GM19372 (cell line): ENCODE measurements around the gene PRPF19.

Experiments used
- ATAC-seq: cut with Tn5 transposase; IDR thresholded peaks from one replicate; pipeline ENCODE4 v1.9.1; 2021; ENCODE audit warnings: mild to moderate bottlenecking, low read depth, moderate library complexity; ENCODE audit not compliant: unreplicated experiment

Gene PRPF19

DNA sequence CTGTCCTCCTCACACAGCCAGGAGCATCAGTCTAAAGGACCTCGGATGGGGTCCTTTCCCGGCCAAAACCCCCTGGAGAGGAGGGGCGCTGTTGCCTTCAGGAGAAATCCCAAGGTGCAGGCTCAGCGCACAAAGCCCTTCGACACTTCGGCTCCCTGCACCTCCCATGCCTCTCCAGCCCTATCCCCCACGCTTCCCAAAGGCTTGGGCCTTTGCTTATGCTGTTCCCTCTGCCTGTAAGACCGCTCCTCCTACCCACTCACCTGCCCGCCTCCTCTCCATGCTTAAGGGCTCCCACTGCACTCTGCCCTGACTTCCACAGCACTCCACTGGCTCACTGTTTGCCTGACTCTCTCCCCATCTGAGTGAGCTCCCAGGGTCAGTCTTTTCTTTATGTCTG is 32.1 kb upstream of the PRPF19 start:
- ATAC-seq = no peak

- no peak for ATAC-seq
Measured at GRCh38 chr11:60937811-60938210, 31.4 kb upstream of the PRPF19 start.

DNA sequence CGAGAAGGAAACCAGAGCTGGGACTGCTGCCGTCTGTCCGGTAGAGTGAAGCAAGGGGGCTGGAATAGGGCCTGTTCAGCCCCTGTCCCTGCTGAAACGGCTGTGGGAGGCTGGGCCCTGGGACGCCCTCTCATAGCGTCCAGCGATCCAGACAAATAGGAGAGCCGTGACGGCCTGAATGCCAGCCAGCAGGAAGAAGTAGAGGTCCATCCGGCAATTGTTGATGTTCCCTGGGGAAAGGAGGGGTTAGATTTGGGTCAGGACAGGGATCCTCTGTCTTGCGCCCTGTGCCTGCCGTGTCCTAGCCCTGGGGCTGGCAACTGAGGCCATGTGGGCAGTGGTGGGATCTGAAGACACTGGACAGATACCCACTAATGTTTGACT is 30.8 kb upstream of the PRPF19 start:
- no peak for ATAC-seq

- ATAC-seq = no peak
Measured at GRCh38 chr11:60936467-60937143, 30.2 kb upstream of the PRPF19 start.

DNA sequence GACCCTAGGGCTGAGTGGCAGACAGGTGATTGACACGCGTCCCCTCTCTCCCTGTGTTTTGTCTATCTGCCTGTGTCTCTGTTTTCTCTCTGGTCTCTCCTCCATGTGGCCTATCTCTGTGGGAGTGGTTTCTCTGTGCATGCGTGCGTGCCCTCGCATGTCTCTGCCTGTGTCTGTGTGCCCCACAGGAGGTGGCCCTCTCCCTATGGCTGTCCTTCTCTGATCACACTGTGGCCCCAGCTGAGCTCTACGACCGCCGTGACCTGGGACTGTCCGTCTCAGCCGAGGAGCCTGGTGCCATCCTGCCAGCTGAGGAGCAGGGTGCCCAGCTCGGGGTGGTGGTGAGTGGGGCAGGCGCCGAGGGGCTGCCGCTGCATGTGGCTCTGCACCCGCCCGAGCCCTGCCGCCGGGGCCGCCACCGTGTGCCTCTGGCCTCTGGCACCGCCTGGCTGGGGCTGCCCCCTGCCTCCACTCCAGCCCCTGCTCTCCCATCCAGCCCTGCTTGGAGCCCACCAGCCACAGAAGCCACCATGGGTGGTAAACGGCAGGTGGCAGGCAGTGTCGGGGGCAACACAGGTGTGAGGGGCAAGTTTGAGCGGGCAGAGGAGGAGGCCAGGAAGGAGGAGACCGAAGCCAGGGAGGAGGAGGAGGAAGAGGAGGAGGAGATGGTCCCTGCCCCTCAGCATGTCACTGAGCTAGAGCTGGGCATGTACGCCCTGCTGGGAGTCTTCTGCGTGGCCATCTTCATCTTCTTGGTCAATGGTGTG is 29.5 kb upstream of the PRPF19 start:
- no peak for ATAC-seq

DNA sequence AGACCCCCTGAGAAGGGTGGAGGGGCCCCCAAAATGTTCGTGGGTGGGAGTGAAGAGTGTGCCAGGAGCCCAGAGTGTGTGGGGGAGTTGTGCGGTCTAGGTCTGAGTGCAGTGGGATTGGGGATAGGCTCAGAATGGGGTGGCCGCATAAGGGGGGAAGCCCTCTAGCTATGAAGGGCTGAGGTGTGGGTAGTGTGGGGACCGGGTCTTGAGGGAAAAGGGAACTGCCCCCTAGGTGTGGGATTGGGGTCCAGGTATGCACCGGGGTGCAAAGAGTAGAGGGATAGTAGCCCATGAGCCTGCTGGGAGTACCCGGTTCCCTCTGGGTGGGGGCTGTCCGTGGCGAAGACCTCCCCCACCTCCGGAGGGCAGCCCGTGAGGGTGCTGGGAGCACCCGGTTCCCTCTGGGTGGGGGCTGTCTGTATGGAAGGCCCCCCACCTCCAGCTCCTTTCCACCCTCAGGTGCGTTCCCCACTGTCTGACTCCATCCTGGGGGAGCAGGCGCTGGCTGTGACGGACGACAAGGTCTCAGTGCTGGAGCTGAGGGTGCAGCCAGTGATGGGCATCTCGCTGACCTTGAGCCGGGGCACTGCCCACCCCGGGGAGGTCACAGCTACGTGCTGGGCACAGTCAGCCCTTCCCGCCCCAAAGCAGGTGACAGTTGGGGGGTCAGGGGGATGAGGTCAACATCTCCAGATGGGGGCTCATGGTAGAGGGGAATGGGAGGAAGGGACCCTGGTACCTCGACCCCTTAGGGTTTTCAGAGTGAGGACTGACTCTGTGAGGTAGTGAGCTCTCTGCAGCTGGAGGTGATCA is 28.6 kb upstream of the PRPF19 start:
- no peak for ATAC-seq

DNA sequence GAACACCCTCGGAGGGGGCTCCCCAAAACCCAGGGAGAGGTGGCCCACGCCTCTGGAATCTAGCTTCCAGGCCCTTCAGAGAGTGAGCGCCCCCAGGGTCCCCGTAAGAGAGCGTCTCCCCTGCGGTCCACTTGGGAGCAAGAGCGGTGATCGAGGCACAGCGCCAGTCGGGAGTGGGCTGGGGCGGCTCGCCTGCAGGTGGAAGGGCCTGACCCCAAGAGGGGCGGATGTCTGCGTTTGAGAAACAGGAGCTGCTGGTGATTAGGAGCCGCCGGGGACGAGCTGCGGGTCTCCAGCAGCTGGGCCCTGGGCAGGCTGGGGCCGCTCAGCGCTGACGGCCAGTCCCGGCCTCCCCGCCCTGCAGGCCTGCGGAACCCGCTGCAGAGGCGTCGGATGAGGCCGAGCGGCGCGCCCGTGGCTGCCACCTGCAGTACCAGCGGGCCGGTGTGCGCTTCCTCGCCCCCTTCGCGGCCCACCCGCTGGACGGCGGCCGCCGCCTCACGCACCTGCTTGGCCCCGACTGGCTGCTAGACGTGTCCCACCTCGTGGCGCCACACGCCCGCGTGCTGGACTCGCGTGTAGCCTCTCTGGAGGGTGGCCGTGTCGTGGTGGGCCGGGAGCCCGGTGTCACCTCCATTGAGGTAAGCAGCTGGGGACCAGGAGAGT is 27.9 kb upstream of the PRPF19 start:
- ATAC-seq = no peak

- no peak for ATAC-seq
Measured at GRCh38 chr11:60933416-60934123, 27.2 kb upstream of the PRPF19 start.

GRCh38 chr11:60932605-60933356 is 26.4 kb upstream of the PRPF19 start:
- ATAC-seq = no peak

GRCh38 chr11:60931917-60932316 is 25.5 kb upstream of the PRPF19 start:
- ATAC-seq = no peak

- no peak for ATAC-seq
Measured at GRCh38 chr11:60930394-60930793, 24.0 kb upstream of the PRPF19 start.

DNA sequence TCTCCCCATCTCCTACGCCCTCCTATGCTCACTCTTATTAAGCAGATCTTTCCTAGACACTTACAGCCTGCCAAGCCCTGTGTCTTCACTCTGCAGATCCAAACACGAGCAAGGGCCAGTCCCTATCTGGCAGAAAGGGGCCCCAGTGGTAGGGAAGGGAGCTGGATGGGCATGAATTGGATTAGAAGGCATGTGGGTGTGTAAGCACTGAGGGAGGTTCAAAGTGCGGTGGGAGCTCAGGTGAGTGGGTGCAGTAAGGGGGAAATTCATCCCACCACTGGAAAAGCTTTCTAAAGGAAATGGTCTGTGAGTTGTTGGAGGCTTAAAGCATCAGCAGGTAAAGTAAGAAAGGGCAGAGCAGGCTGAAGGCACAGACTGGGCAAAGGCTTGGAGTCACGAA is 23.4 kb upstream of the PRPF19 start:
- no peak for ATAC-seq

DNA sequence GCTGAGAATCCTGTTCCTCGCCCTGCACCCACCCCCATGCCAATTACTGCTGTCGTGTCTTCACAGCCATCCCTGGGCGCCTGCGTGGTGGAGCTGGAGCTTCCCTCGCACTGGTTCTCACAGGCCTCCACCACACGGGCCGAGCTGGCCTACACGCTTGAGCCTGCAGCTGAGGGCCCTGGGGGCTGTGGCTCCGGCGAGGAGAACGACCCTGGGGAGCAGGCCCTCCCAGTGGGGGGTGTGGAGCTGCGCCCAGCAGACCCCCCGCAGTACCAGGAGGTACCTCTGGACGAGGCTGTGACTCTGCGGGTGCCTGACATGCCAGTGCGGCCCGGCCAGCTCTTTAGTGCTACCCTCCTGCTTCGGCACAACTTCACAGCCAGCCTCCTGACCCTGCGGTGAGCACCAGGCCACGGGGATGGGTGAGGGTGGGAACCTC is 22.2 kb upstream of the PRPF19 start:
- no peak for ATAC-seq

DNA sequence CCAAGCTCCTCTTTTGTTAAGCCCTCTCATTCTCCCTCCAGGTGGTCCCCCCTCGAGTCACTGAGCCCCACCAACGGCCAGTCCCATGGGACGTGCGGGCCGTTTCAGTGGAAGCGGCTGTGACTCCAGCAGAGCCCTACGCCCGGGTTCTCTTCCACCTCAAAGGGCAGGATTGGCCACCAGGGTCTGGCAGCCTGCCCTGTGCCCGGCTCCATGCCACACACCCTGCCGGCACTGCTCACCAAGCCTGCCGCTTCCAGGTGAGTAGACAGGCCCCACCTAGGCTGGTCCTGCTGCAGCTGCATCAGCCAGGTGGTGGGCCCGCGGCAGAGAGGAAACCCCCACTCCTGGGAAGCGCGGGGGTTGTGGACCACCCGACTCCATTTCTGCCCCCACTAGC is 21.2 kb upstream of the PRPF19 start:
- no peak for ATAC-seq

- no peak for ATAC-seq
Measured at GRCh38 chr11:60927061-60927592, 20.7 kb upstream of the PRPF19 start.

DNA sequence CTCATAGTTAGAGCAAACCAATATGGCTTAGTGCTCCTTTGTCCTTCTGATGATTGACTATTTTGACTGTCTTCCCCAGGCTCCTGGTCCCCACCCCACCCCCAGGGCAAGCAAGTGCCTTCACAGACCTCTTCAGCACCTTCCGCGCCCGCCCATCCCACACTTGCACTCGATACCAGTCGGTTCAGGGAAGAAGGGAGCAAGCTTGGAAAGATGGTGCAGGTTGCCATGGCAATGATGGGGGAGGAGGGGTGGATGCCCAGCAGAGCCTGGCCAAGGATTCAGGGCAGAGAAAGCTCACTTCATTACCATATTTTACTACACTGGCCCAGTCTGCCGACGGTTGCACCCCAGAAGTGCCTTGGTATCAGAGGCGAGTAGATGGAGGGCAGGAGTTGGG is 20.1 kb upstream of the PRPF19 start:
- no peak for ATAC-seq

- ATAC-seq = no peak
Measured at GRCh38 chr11:60925868-60926267, 19.5 kb upstream of the PRPF19 start.

- no peak for ATAC-seq
Measured at GRCh38 chr11:60924906-60925853, 18.8 kb upstream of the PRPF19 start.
